ENCODE data around the gene GPC6. TPM values are rescaled to one million over a fixed set of nuclear protein-coding genes. Genes with fewer than 3 reads are reported as not detected.

Gene GPC6
- total and polyA plus RNA-seq, 9 of the 15 experiments (the other 6 are each of a cell fraction or from before 2014, with no cell fraction given) = under 0.01 to 0.20 (median 0.01) TPM; not detected in 4

GRCh38 chr13:93345770-93346169 lies 119.2 kb downstream of the GPC6 start:
- no peak for FAIRE-seq
- intact Hi-C loops (cut with micrococcal nuclease) = no loop called here
- no peak for TF ChIP-seq FOXJ3 (CRISPR knock-in tag; IDR thresholded peaks at IDR 0.05)
- no peak for TF ChIP-seq RAD21 (CRISPR knock-in tag; conservative IDR thresholded peaks at IDR 0.05 in 1 of 2, IDR thresholded peaks at IDR 0.05 in 1 of 2)
- no peak for TF ChIP-seq TAF7 (tag; IDR thresholded peaks at IDR 0.05)
- no peak for TF ChIP-seq HNRNPLL (IDR thresholded peaks at IDR 0.05; ENCODE audit: low read depth, low read length, poor library complexity, severe bottlenecking)
- no peak for TF ChIP-seq SOX6 (IDR thresholded peaks at IDR 0.05)
- TF ChIP-seq ASH1L (IDR thresholded peaks at IDR 0.05; ENCODE audit: borderline replicate concordance, low read depth, partially characterized antibody) = no peak
- TF ChIP-seq ZNF398 (CRISPR knock-in tag; IDR thresholded peaks at IDR 0.05) = no peak
- no peak for TF ChIP-seq BRD4 (IDR thresholded peaks at IDR 0.05)
- no peak for TF ChIP-seq ZFP30 (CRISPR knock-in tag; IDR thresholded peaks at IDR 0.05; ENCODE audit: borderline replicate concordance)
- TF ChIP-seq ILF3 (IDR thresholded peaks at IDR 0.05; ENCODE audit: borderline replicate concordance) = no peak
- TF ChIP-seq FOXA1 (IDR thresholded peaks at IDR 0.05; ENCODE audit: borderline replicate concordance) = no peak
- no peak for TF ChIP-seq ZBTB9 (CRISPR knock-in tag; IDR thresholded peaks at IDR 0.05)
- TF ChIP-seq ZNF766 (CRISPR knock-in tag; conservative IDR thresholded peaks at IDR 0.05) = no peak
- no peak for TF ChIP-seq ZNF518B (CRISPR knock-in tag; IDR thresholded peaks at IDR 0.05)
- TF ChIP-seq ZNF449 (CRISPR knock-in tag; IDR thresholded peaks at IDR 0.05) = no peak

More at GRCh38 chr13:93345770-93346169, 119.2 kb downstream of the GPC6 start:
- Histone ChIP-seq H3K4me1 (replicated peaks in 1 of 2; ENCODE audit: control insufficient read depth in 2 of 2, insufficient read depth in 2 of 2, low read length in 2 of 2) (no peaks in the 10 kb centered on the region), H3K9me1 (ENCODE audit: control insufficient read depth, insufficient read depth, low read length) (no peaks in the 10 kb centered on the region), H3K9me3 (replicated peaks; ENCODE audit: control insufficient read depth, insufficient read depth, low read depth, low read length) (no peaks in the 10 kb centered on the region), H3K4me2 (ENCODE audit: insufficient read depth, low read length) (no peak overlapping the region), H3K27me3 (ENCODE audit: control insufficient read depth in 2 of 2, insufficient read depth in 2 of 2, low read length in 2 of 2) (no peaks in the 10 kb centered on the region), H2AFZ (ENCODE audit: low read depth, low read length) (no peak overlapping the region), H3K79me2 (ENCODE audit: control insufficient read depth, insufficient read depth, low read length) (no peaks in the 10 kb centered on the region), H4K20me1 (replicated peaks; ENCODE audit: control insufficient read depth, insufficient read depth, low read length) (no peaks in the 10 kb centered on the region), H3K27ac (ENCODE audit: extremely low read depth, low read depth, low read length) (no peak overlapping the region), H3K36me3 (ENCODE audit: control insufficient read depth, insufficient read depth, low read length) (no peaks in the 10 kb centered on the region), H3K4me3 (no peak overlapping the region), H3K9ac (ENCODE audit: insufficient read depth in 1 of 2, low read depth in 2 of 2, low read length in 2 of 2) (no peak overlapping the region)
- ChIA-PET CTCF (ENCODE audit: low intra/inter-chr PET ratio) (no interaction called here), POLR2A (interaction anchor here (1.5 to 2.0 kb wide), 4 partner anchors 8 to 23 kb away, joined by 4 to 5 read pairs (median 5); no protein-coding TSS in a partner anchor)
- DNase-seq (ENCODE audit: extremely low read depth in 1 of 4, low spot score in 3 of 4) (no peak), ATAC-seq (no peak)
- BruUV-seq (replicated peaks) = no TSS peak
- WGBS (ENCODE audit: insufficient coverage, low coverage, missing lambda C conversion rate) = 2% methylated on average over 2 of the region's 2 CpGs
- in situ Hi-C loops (cut with MboI) = no loop called here
